Activated T-cell treated with anti-CD3 and anti-CD28 coated beads, Interleukin-2, amount 50 U/mL, for 72 hours (primary cell): Measurements from ENCODE around the gene CREB5. TPM values are rescaled to one million over a fixed set of nuclear protein-coding genes. Genes with fewer than 3 reads are reported as not detected.

ENCODE experiments used
- ATAC-seq, 2 donors: fragments of 150-1000 bp; cut with Tn5 transposase; replicated peaks in 1 of 2; 2 replicates each; pipeline ENCODE4 v1.10.0; 2021; ENCODE audit warnings: moderate library complexity in 2 of 2, mild to moderate bottlenecking in 1 of 2
- DNase-seq, 2 donors: peaks; one replicate each; pipeline ENCODE4 v3.0.0; 2021 to 2022; ENCODE audit warnings: mixed read lengths in 1 of 2
- H3K27ac Mint-ChIP-seq: one replicate; pipeline ENCODE4 v1.8.0; 2022; ENCODE audit warnings: mild to moderate bottlenecking, moderate library complexity, mixed read lengths
- H3K27me3 Mint-ChIP-seq: one replicate; pipeline ENCODE4 v1.8.0; 2022; ENCODE audit warnings: low read depth, mixed read lengths
- H3K36me3 Mint-ChIP-seq, 2 donors: one replicate each; pipeline ENCODE4 v1.8.0; 2022; ENCODE audit warnings: mixed read lengths in 2 of 2, mild to moderate bottlenecking in 1 of 2; ENCODE audit not compliant: insufficient read depth in 2 of 2
- H3K4me1 Mint-ChIP-seq: one replicate; pipeline ENCODE4 v1.8.0; 2022; ENCODE audit warnings: low read depth, mixed read lengths
- H3K4me3 Mint-ChIP-seq, 2 donors: one replicate each; pipeline ENCODE4 v1.8.0; 2022; ENCODE audit warnings: mild to moderate bottlenecking in 2 of 2, mixed read lengths in 2 of 2, moderate library complexity in 2 of 2
- H3K9me3 Mint-ChIP-seq, 2 donors: one replicate each; pipeline ENCODE4 v1.8.0; 2022; ENCODE audit warnings: mixed read lengths in 2 of 2
- total RNA-seq, 2 donors: library from RNA; stranded (reverse); gene quantifications; one replicate each; pipeline ENCODE4 v1.2.3, GENCODE V29; 2022

The CREB5 gene
- 1 to 10 TPM; 1.2 to 1.9 TPM for total RNA-seq

- Mint-ChIP-seq H3K9me3 (no peaks in the 10 kb centered on the region), H3K27ac (no peak within 1 kb of the TSS), H3K4me3 (peak within 1 kb of the TSS; percentile 80), H3K36me3 (peaks cover 2 to 5% of the 10 kb centered on the region in 2 donors), H3K27me3 (peaks cover 91% of the 10 kb centered on the region), H3K4me1 (peaks cover 38% of the 10 kb centered on the region)
- ATAC-seq: no peak
- no peak for DNase-seq
Observed at GRCh38 chr7:28411876-28412662, at the start of gene CREB5. TSS of gene CREB5 (plus strand) at chr7:28412518. CDS start at chr7:28412915, 397 bp downstream.

GRCh38 chr7:28362812-28363211, 49.5 kb upstream of the CREB5 start:
- no peak for DNase-seq
- H3K4me3 Mint-ChIP-seq: no peak overlapping the region
- H3K27ac Mint-ChIP-seq: no peak overlapping the region
- peaks cover 10 to 12% of the 10 kb centered on the region in 2 donors for H3K9me3 Mint-ChIP-seq
- peaks cover 7% of the 10 kb centered on the region for H3K4me1 Mint-ChIP-seq
- H3K27me3 Mint-ChIP-seq: peaks cover 24% of the 10 kb centered on the region
- peaks cover 8 to 10% of the 10 kb centered on the region in 2 donors for H3K36me3 Mint-ChIP-seq
- no peak for ATAC-seq

- Mint-ChIP-seq H3K4me1 (no peaks in the 10 kb centered on the region), H3K27me3 (peaks cover 22% of the 10 kb centered on the region), H3K27ac (no peak overlapping the region), H3K4me3 (no peak overlapping the region), H3K36me3 (peaks cover 8 to 10% of the 10 kb centered on the region in 2 donors), H3K9me3 (peaks cover 10 to 12% of the 10 kb centered on the region in 2 donors)
- DNase-seq (no peak), ATAC-seq (no peak)
Observed at GRCh38 chr7:28364082-28364481, 48.2 kb upstream of the CREB5 start.

GRCh38 chr7:28369523-28369922, 42.8 kb upstream of the CREB5 start:
- Mint-ChIP-seq H3K4me3 (no peak overlapping the region), H3K9me3 (peaks cover 9% of the 10 kb centered on the region in 2 donors), H3K27me3 (peaks cover 19% of the 10 kb centered on the region), H3K27ac (no peak overlapping the region), H3K36me3 (peaks cover 6 to 9% of the 10 kb centered on the region in 2 donors), H3K4me1 (no peaks in the 10 kb centered on the region)
- DNase-seq (no peak), ATAC-seq (no peak)

GRCh38 chr7:28371846-28372245, 40.5 kb upstream of the CREB5 start:
- H3K9me3 Mint-ChIP-seq: no peaks in the 10 kb centered on the region
- ATAC-seq (no peak), DNase-seq (no peak)
- H3K4me1 Mint-ChIP-seq: no peaks in the 10 kb centered on the region
- no peak overlapping the region for H3K27ac Mint-ChIP-seq
- no peaks in the 10 kb centered on the region for H3K36me3 Mint-ChIP-seq
- H3K4me3 Mint-ChIP-seq: no peak overlapping the region
- H3K27me3 Mint-ChIP-seq: peaks cover 19% of the 10 kb centered on the region

- no peak overlapping the region for H3K27ac Mint-ChIP-seq
- H3K27me3 Mint-ChIP-seq: peaks cover 19% of the 10 kb centered on the region
- ATAC-seq (no peak), DNase-seq (no peak)
- H3K36me3 Mint-ChIP-seq: no peaks in the 10 kb centered on the region
- H3K4me3 Mint-ChIP-seq: no peak overlapping the region
- H3K9me3 Mint-ChIP-seq: no peaks in the 10 kb centered on the region
- no peaks in the 10 kb centered on the region for H3K4me1 Mint-ChIP-seq
Observed at GRCh38 chr7:28373990-28374389, 38.3 kb upstream of the CREB5 start.

- no peaks in the 10 kb centered on the region for H3K9me3 Mint-ChIP-seq
- ATAC-seq (no peak), DNase-seq (no peak)
- no peaks in the 10 kb centered on the region for H3K4me1 Mint-ChIP-seq
- H3K4me3 Mint-ChIP-seq: no peak overlapping the region
- H3K36me3 Mint-ChIP-seq: no peaks in the 10 kb centered on the region
- H3K27ac Mint-ChIP-seq: no peak overlapping the region
- H3K27me3 Mint-ChIP-seq: peaks cover 29% of the 10 kb centered on the region
Observed at GRCh38 chr7:28375729-28376128, 36.6 kb upstream of the CREB5 start.

GRCh38 chr7:28376634-28377033, 35.7 kb upstream of the CREB5 start:
- Mint-ChIP-seq H3K27ac (no peak overlapping the region), H3K9me3 (no peaks in the 10 kb centered on the region), H3K36me3 (peaks cover 0 to 1% of the 10 kb centered on the region in 2 donors), H3K4me3 (no peak overlapping the region), H3K27me3 (peaks cover 36% of the 10 kb centered on the region), H3K4me1 (no peaks in the 10 kb centered on the region)
- ATAC-seq (no peak), DNase-seq (no peak)

- Mint-ChIP-seq H3K27ac (no peak overlapping the region), H3K4me1 (no peaks in the 10 kb centered on the region), H3K36me3 (peaks cover 0 to 1% of the 10 kb centered on the region in 2 donors), H3K4me3 (no peak overlapping the region), H3K27me3 (peaks cover 30% of the 10 kb centered on the region), H3K9me3 (no peaks in the 10 kb centered on the region)
- ATAC-seq: no peak
- DNase-seq: no peak
Observed at GRCh38 chr7:28378574-28379149, 33.7 kb upstream of the CREB5 start.

- Mint-ChIP-seq H3K4me1 (no peaks in the 10 kb centered on the region), H3K4me3 (no peak overlapping the region), H3K9me3 (no peaks in the 10 kb centered on the region), H3K27ac (no peak overlapping the region), H3K36me3 (peaks cover 0 to 1% of the 10 kb centered on the region in 2 donors), H3K27me3 (peaks cover 20% of the 10 kb centered on the region)
- ATAC-seq: no peak
- no peak for DNase-seq
Observed at GRCh38 chr7:28381466-28381865, 30.9 kb upstream of the CREB5 start.

GRCh38 chr7:28382144-28382543, 30.2 kb upstream of the CREB5 start:
- Mint-ChIP-seq H3K27ac (no peak overlapping the region), H3K4me1 (no peaks in the 10 kb centered on the region), H3K27me3 (peaks cover 18% of the 10 kb centered on the region)

GRCh38 chr7:28383975-28384374, 28.3 kb upstream of the CREB5 start:
- Mint-ChIP-seq H3K27me3 (peaks cover 18% of the 10 kb centered on the region), H3K9me3 (no peaks in the 10 kb centered on the region), H3K27ac (no peak overlapping the region), H3K36me3 (peaks cover 0 to 1% of the 10 kb centered on the region in 2 donors), H3K4me1 (no peaks in the 10 kb centered on the region), H3K4me3 (no peak overlapping the region)
- DNase-seq (no peak), ATAC-seq (no peak)

More at GRCh38 chr7:28382144-28382543, 30.2 kb upstream of the CREB5 start:
- DNase-seq (no peak), ATAC-seq (no peak)
- H3K9me3 Mint-ChIP-seq: no peaks in the 10 kb centered on the region
- H3K36me3 Mint-ChIP-seq: peaks cover 0 to 1% of the 10 kb centered on the region in 2 donors
- no peak overlapping the region for H3K4me3 Mint-ChIP-seq

GRCh38 chr7:28389504-28390395, 22.6 kb upstream of the CREB5 start:
- Mint-ChIP-seq H3K9me3 (no peaks in the 10 kb centered on the region), H3K27ac (no peak overlapping the region), H3K36me3 (no peaks in the 10 kb centered on the region), H3K27me3 (peaks cover 33% of the 10 kb centered on the region), H3K4me3 (no peak overlapping the region), H3K4me1 (no peaks in the 10 kb centered on the region)
- peak in 1 of 2 donors; percentile 23 for DNase-seq
- ATAC-seq: no peak
